NB4 (cell line): ENCODE results near the gene IFT81.

ENCODE experiments used
- CTCF ChIP-seq: IDR thresholded peaks from one replicate; pipeline ENCODE4 v1.5.1; 2012; ENCODE audit warnings: low read depth, low read length
- POLR2A ChIP-seq: IDR thresholded peaks from 2 replicates; pipeline ENCODE4 v1.6.1; 2011; ENCODE audit warnings: mild to moderate bottlenecking; ENCODE audit not compliant: insufficient read length; ENCODE audit errors: extremely low read depth

DNA sequence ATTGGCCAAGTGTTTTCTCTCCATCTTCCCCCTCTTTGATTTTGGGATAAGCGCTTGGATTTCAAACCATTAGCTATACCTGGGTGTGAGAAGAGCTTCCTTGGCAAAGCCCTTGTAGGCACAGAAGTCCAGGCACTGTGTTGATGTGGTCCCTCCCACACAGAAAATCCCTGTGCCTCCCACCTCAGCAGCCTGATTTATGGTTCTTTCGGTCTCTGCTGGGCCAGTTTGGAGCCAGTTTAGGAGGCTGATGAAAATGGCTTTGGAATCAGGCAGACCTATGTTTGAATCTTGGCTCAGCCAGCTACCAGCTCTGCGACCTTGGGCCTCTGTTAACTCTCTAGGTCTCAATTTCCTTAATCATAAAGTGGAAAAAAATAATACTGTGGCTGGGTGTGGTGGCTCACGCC, 9.6 kb upstream of the IFT81 start:
- TF ChIP-seq CTCF (no peak), POLR2A (no peak)
